IPS-18c (cell line): Measurements from ENCODE around the gene LRRC34.

Experiments
- H3K4me3 ChIP-seq: 2 replicates; pipeline ENCODE4 v1.7.0; 2013; ENCODE audit warnings: low read depth, mild to moderate bottlenecking, low read length, moderate library complexity; ENCODE audit not compliant: insufficient read depth
- H3K9me3 ChIP-seq: one replicate; pipeline ENCODE4 v1.6.1; 2013; ENCODE audit warnings: mild to moderate bottlenecking, low read length, moderate library complexity; ENCODE audit not compliant: control insufficient read depth, insufficient read depth

LRRC34 gene

GRCh38 chr3:169777822-169778221, 34.9 kb downstream of the LRRC34 start:
- no peak overlapping the region for H3K4me3 ChIP-seq
- no peaks in the 10 kb centered on the region for H3K9me3 ChIP-seq

- peak overlapping the region; percentile 85 for H3K4me3 ChIP-seq
- no peaks in the 10 kb centered on the region for H3K9me3 ChIP-seq
Observed at GRCh38 chr3:169774186-169774585, 38.5 kb downstream of the LRRC34 start.

DNA sequence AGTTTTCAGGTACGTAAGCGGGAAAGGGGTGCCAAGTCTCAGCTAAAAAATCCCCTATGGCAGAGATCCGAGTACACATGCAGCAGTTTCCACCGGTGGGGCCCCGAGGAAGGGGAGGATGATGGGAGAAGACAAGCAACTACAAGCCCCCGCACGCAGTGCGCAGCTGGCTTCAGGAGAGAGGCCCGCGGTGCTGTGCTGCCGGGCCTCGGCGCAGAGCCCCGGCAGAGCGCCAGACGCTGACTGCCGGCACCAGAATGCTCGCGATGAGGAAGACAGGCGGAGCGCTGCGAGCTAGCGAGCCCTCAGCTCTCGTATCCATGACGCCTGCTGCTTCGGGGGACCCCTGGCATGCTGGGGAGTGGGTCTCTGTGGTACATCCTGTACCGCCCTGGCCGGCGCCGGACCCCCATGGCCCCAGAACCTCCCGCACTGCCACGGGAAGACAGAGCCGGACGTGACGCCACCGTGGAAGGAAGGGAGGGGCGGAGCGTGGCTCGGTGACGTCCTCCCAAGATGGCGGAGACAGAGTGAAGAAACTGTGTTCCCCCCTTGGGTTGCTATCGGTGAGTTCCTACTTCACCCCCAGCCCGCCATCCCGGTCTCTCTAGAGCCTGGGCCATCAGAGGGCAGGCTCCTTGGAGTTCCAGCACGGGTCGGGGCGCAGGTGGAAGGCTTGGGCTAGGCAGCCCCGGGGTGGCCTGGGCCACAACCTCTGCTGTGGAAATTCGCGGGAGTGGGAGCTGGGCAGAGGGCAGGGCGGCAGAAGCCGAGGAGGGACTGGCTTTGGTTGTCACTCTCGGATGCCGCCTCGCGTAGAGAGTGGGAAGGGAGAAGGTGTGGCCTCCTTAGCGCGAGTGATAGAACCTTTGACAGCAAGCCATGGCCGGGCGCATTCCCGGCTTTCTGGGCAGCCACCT, 39.5 kb downstream of the LRRC34 start, which contains the start of gene MYNN:
Gene MYNN (plus strand): TSS at position 500 of the 920 bp plus-strand sequence. CDS start 900 bp downstream, outside the sequence.
- H3K9me3 ChIP-seq = no peaks in the 10 kb centered on the region

GRCh38 chr3:169772305-169772896, 40.3 kb downstream of the LRRC34 start:
- H3K9me3 ChIP-seq = no peaks in the 10 kb centered on the region
- H3K4me3 ChIP-seq = peak overlapping the region; percentile 85

More for the DNA sequence above, 39.5 kb downstream of the LRRC34 start, which contains the start of gene MYNN:
- H3K4me3 ChIP-seq = peak within 1 kb of the TSS; percentile 85

- Histone ChIP-seq H3K4me3 (peak overlapping the region; percentile 85), H3K9me3 (no peaks in the 10 kb centered on the region)
Observed at GRCh38 chr3:169771497-169772304, 41.0 kb downstream of the LRRC34 start.

DNA sequence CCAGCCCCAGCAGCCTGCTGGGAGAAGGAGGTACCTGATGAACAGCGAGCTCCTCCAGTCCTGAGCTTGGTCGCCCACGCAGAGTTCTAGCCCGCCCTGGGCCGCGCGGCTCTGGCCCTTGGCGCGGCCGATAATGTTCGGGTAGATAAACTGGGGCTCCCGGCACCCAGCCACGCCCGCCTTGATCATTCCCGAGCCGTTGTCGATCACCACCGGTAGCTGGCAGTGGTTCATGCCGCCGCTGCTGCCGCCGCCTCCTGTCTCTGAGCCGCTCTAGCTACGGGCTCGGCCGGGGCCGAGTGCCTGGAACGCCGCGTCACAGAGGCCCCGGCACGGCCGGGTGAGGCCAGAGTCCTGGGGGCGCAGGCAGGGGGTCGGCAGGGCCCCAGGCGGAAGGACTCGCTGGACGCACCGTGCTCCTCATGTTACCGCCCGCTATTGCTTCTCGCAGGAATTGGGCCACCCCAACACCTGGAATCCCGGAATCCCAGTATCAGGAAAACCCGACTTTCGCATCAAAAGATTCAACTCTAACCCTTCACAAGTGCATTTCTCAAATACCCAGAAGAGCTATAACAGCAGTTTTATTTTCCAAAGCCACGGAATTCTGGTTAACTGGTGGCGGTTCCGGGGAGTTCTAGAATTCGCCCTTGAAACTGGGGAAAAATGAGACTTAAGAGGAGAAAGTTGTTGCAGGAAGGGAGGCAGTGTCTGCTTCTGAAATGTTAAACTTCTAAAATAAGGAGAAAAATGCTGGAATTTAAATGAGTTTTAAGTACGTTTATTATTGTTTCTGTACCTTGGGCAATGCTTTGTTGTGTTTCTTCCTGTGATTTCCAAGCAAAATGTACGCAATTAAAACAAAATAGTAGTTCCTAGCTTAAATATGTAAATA, 43.2 kb downstream of the LRRC34 start, which contains the start of gene ACTRT3:
Gene ACTRT3 (minus strand): TSS at position 275 of the 895 bp plus-strand sequence. CDS start 41 bp downstream, at position 234.
- H3K4me3 ChIP-seq = peak within 1 kb of the TSS; percentile 49
- no peaks in the 10 kb centered on the region for H3K9me3 ChIP-seq

DNA sequence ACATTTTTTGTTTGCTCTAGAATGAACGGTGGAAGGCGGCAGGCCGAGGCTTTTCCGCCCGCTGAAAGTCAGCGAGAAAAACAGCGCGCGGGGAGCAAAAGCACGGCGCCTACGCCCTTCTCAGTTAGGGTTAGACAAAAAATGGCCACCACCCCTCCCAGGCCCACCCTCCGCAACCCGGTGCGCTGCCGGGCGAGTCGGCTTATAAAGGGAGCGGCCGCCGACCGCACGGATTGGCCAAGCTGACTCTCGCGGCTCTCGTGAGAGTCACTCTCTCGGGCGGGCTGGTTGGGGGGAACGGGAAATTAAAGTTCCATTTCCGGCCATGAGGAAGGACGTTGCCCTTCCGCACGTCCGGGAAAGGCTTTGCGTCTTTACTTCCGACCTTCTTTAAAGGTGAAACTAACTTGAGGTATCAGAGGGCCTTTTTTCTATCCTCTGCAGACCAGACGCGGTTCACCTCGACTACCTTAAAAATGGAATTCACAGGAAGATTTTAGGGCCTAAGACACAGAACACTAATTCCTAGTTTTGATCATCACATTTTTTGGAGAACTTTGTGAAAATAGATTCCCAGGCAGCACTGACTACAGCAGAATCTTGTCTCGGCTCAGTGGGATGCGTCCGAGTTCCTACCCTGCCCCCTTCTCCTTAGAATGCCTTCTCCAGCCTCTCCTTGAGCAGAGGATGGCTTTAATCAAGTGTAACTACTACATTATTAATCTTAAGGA, 47.7 kb downstream of the LRRC34 start, which contains the start of gene TERC:
Gene TERC (minus strand): TSS at position 179 of the 731 bp plus-strand sequence.
- Histone ChIP-seq H3K4me3 (peak within 1 kb of the TSS; percentile 76), H3K9me3 (peaks cover 3% of the 10 kb centered on the region)

DNA sequence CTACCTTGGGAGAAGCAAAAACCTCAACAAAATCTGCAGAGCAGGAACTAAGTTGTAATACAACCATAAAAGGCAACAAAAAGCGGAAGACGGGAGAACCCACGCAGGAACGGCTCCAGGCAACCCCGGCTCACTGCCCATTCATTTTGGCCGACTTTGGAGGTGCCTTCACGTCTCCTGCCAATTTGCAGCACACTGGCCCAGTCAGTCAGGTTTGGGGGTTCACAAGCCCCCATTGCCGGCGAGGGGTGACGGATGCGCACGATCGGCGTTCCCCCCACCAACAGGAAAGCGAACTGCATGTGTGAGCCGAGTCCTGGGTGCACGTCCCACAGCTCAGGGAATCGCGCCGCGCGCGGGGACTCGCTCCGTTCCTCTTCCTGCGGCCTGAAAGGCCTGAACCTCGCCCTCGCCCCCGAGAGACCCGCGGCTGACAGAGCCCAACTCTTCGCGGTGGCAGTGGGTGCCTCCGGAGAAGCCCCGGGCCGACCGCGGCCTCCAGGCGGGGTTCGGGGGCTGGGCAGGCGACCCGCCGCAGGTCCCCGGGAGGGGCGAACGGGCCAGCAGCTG, 48.3 kb downstream of the LRRC34 start:
- Histone ChIP-seq H3K4me3 (peak overlapping the region; percentile 76), H3K9me3 (peaks cover 3% of the 10 kb centered on the region)

DNA sequence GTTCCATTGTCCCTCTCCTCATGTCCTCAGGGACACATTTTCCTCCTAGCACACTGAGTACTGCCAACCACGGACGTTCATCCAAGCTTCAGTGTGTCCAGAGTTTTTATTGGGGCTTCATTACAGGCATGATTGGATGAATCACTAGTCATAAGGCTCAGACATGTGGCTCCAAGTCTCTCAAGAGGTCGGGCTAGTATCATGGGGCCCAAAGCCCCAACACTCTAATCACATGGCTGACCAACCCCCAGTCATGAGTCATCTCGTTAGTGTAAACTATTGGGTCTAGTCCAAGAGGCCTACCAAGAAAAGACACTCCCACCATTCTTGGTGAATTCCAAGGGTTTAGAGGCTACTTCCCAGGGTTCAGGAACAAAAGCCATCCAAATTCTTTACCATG, 52.2 kb downstream of the LRRC34 start:
- Histone ChIP-seq H3K4me3 (no peak overlapping the region; the same call in 1 of the 2 replicates), H3K9me3 (peaks cover 3% of the 10 kb centered on the region)

DNA sequence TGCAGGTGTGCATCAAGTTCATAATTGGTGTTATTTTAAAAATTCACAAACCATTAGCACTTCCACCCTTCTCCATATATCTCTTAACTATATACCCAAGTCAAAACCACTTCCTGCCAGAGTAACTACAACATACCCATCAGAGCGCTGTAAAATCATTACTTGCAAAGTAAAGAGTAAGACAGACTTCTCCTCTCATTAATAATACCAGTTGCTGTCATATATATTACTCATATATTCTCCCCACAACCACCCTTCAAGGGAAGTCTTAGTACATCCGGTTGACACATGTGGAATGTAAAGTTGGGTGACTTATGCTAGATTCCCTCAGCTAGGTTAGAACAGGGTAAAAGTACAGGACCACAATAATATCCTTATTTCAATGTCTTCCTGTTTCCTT, 53.4 kb downstream of the LRRC34 start:
- H3K4me3 ChIP-seq = no peak overlapping the region
- peaks cover 3% of the 10 kb centered on the region for H3K9me3 ChIP-seq

GRCh38 chr3:169758359-169758994, 54.2 kb downstream of the LRRC34 start:
- H3K4me3 ChIP-seq = no peak overlapping the region

GRCh38 chr3:169755488-169755887, 57.2 kb downstream of the LRRC34 start:
- Histone ChIP-seq H3K9me3 (peaks cover 3% of the 10 kb centered on the region), H3K4me3 (no peak overlapping the region)

More at GRCh38 chr3:169758359-169758994, 54.2 kb downstream of the LRRC34 start:
- H3K9me3 ChIP-seq = peaks cover 3% of the 10 kb centered on the region

DNA sequence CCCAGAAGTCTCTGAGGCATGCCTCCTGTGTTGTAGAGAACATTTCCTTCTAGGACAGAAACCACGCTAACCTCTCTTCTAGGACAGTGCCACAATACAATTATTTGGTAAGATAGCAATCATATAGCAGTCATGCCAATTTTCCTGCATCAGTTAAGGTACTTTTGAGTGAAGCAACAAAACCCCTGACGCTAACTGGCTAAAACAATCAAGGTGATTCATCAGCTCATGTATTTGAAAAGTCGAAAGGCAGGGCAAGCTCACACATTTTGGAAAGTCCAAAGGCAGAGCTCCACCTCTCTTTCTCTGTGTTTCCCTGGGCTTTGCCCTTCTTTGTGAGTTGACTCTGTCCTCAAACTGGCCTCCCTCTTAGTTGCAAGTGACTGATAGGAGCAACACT, 58.0 kb downstream of the LRRC34 start:
- H3K4me3 ChIP-seq = no peak overlapping the region
- no peaks in the 10 kb centered on the region for H3K9me3 ChIP-seq

DNA sequence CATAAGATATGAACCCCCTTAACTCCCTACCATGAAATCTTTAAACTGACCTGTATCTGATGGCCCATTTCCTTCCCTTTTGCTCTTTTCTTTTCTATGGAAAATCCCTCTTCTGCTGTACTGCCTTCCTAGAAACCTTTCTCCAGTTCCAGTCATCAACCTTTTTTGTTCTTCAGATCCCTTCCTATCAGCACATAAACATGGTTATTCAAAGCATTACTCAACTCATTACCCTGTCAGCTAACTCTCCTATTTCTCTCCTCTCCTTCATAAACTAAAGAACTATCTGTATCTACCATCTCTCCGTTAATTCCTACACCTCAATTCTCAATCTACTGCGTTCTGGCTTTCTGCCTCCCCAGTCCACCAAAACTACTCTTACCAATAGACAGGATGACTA, 60.8 kb downstream of the LRRC34 start:
- Histone ChIP-seq H3K9me3 (no peaks in the 10 kb centered on the region), H3K4me3 (no peak overlapping the region)

DNA sequence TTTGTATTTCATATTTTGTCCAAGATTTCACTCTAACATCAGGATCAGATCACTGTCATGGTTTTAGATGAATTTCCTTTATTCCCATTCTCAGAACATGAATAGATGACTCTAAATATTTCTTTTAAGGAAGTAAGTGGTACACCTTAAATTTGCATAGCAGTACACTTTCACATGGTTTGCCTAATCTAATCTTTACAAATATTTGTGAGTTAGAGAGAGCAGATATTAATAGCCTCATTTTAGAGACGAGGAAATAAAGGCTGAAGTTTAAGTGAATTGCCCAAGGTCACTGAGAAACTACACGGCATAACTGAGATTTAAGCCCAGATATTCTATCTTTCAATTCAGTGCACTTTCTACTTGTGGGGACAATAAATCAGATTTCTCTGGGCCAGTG, 62.0 kb downstream of the LRRC34 start:
- Histone ChIP-seq H3K9me3 (no peaks in the 10 kb centered on the region), H3K4me3 (no peak overlapping the region)
